NB4 (cell line): Measurements from ENCODE around the gene NUTM2A.
"Not testable (repeated sequence)": the region's sequence is repeated elsewhere in the genome, so short reads cannot be mapped to it uniquely, and the experiment has no call there.

ENCODE experiments used
- CTCF ChIP-seq: IDR thresholded peaks from one replicate; pipeline ENCODE4 v1.5.1; 2012; ENCODE audit warnings: low read depth, low read length
- MAX ChIP-seq: IDR thresholded peaks from 2 replicates; pipeline ENCODE4 v1.6.1; 2011; ENCODE audit warnings: low read depth, low read length
- POLR2A ChIP-seq: IDR thresholded peaks from 2 replicates; pipeline ENCODE4 v1.6.1; 2011; ENCODE audit warnings: mild to moderate bottlenecking; ENCODE audit not compliant: insufficient read length; ENCODE audit errors: extremely low read depth

GRCh38 chr10:87186016-87186415, 39.2 kb upstream of the NUTM2A start:
- not testable (repeated sequence) for TF ChIP-seq POLR2A, CTCF, MAX
